ENCODE data around the gene CTSO. TPM values are rescaled to one million over a fixed set of nuclear protein-coding genes. Genes with fewer than 3 reads are reported as not detected.

Gene CTSO
- total RNA-seq, 4 donors from 2014 or later: 2.9 to 6.4 (median 3.9) TPM

GRCh38 chr4:155930330-155930729, 23.3 kb downstream of the CTSO start:
- no peak overlapping the region for H3K4me3 ChIP-seq
- no peak for TF ChIP-seq CTCF (IDR thresholded peaks at IDR 0.05 in 4 of 5, conservative IDR thresholded peaks at IDR 0.05 in 1 of 5)
- TF ChIP-seq POLR2A (IDR thresholded peaks at IDR 0.05): no peak
- no peaks in the 10 kb centered on the region for H3K36me3 ChIP-seq
- H3K27me3 ChIP-seq: no peaks in the 10 kb centered on the region
- in situ Hi-C loops (cut with MboI; ENCODE audit: low sequenced_read_pairs in 4 of 4) (loop anchor here in 1 of 4 donors (25.0 kb wide), 1 partner anchor 493 kb away; no protein-coding TSS in a partner anchor), intact Hi-C loops (cut with DNase I; ENCODE audit: low total_unique reads) (no loop called here)
- no peak for DNase-seq
- no peak for ATAC-seq
- H3K9me3 ChIP-seq: no peaks in the 10 kb centered on the region
- H3K4me1 ChIP-seq: no peaks in the 10 kb centered on the region
- no peak overlapping the region for H3K27ac ChIP-seq

DNA sequence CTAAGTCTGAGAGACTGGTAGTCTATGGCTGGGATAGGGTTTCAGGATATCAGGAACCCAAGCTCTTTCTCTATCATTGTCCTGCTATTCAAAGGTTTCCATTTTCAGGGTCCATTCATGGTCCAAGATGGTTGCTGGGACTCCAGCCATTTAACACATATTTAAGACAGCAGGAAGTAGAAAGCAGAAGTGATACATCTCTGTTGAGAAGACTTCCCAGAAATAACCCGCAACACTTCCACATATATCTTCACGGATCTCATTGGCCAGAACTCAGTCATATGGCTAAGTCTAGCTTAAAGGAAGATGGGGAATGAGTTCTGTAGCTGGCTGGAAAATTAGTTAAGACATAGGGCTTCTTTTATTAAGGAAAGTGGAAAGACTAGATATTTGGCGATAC, 23.8 kb downstream of the CTSO start:
- no peak overlapping the region for H3K4me3 ChIP-seq
- no peaks in the 10 kb centered on the region for H3K4me1 ChIP-seq
- DNase-seq (no peak), ATAC-seq (no peak)
- no peak overlapping the region for H3K27ac ChIP-seq
- no peaks in the 10 kb centered on the region for H3K9me3 ChIP-seq
- no peaks in the 10 kb centered on the region for H3K36me3 ChIP-seq
- in situ Hi-C loops (cut with MboI; ENCODE audit: low sequenced_read_pairs in 4 of 4) (loop anchor here in 1 of 4 donors (25.0 kb wide), 1 partner anchor 493 kb away; no protein-coding TSS in a partner anchor), intact Hi-C loops (cut with DNase I; ENCODE audit: low total_unique reads) (no loop called here)
- TF ChIP-seq POLR2A (IDR thresholded peaks at IDR 0.05) (no peak), CTCF (IDR thresholded peaks at IDR 0.05 in 4 of 5, conservative IDR thresholded peaks at IDR 0.05 in 1 of 5) (no peak)
- H3K27me3 ChIP-seq: no peaks in the 10 kb centered on the region

DNA sequence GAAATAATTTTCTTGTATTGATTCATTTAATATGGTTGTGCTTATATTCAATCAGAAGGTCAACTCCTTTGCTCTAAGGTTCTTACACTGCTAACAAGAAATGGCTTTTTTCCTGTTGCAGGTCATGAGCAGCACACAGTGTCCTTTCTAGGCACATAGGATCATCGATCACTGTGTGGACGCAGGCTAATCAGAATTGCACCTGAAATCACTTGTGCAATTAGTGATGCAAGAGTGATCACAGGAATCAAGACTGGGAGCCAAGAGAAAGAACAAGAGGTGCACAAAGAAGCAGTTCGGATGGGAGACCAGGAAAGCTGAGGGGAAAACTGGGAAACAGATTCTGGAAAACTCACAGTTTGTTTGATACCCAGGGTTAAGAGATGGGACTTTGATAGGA, 29.0 kb downstream of the CTSO start:
- no peak overlapping the region for H3K27ac ChIP-seq
- in situ Hi-C loops (cut with MboI; ENCODE audit: low sequenced_read_pairs in 4 of 4): loop anchor here in 1 of 4 donors (25.0 kb wide), 1 partner anchor 487 kb away; no protein-coding TSS in a partner anchor
- ATAC-seq: no peak
- no peak overlapping the region for H3K4me3 ChIP-seq
- no peaks in the 10 kb centered on the region for H3K27me3 ChIP-seq
- intact Hi-C loops (cut with DNase I; ENCODE audit: low total_unique reads): no loop called here
- H3K4me1 ChIP-seq: no peaks in the 10 kb centered on the region
- no peaks in the 10 kb centered on the region for H3K36me3 ChIP-seq
- no peak for DNase-seq
- TF ChIP-seq CTCF (IDR thresholded peaks at IDR 0.05 in 4 of 5, conservative IDR thresholded peaks at IDR 0.05 in 1 of 5): no peak
- TF ChIP-seq POLR2A (IDR thresholded peaks at IDR 0.05): no peak
- H3K9me3 ChIP-seq: no peaks in the 10 kb centered on the region

DNA sequence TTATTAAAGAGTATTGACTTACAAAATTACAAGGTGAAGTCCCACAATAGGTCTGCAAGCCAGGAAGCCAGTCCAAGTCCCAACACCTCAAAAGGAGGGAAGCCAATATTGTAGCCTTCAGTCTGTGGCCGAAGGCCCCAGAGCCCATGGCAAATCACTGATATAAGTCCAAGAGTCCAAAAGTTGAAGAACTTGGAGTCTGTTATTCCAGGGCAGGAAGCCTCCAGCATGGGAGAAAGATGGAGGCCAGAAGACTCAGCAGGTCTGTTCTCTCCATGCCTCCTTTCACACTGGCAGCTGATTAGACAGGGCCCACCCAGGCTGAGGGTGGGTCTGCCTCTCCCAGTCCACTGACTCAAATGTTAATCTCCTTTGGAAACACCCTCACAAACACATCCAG, 32.1 kb downstream of the CTSO start:
- in situ Hi-C loops (cut with MboI; ENCODE audit: low sequenced_read_pairs in 4 of 4): no loop called here
- H3K4me1 ChIP-seq: no peaks in the 10 kb centered on the region
- TF ChIP-seq POLR2A (IDR thresholded peaks at IDR 0.05) (no peak), CTCF (IDR thresholded peaks at IDR 0.05 in 4 of 5, conservative IDR thresholded peaks at IDR 0.05 in 1 of 5) (no peak)
- DNase-seq (no peak), ATAC-seq (no peak)
- no peak overlapping the region for H3K4me3 ChIP-seq
- H3K36me3 ChIP-seq: no peaks in the 10 kb centered on the region
- no peaks in the 10 kb centered on the region for H3K27me3 ChIP-seq
- no peak overlapping the region for H3K27ac ChIP-seq
- intact Hi-C loops (cut with DNase I; ENCODE audit: low total_unique reads): no loop called here
- H3K9me3 ChIP-seq: no peaks in the 10 kb centered on the region

GRCh38 chr4:155914782-155915181, 38.9 kb downstream of the CTSO start:
- Histone ChIP-seq H3K9me3 (no peaks in the 10 kb centered on the region), H3K4me1 (no peaks in the 10 kb centered on the region), H3K27me3 (no peaks in the 10 kb centered on the region), H3K4me3 (no peak overlapping the region), H3K36me3 (no peaks in the 10 kb centered on the region), H3K27ac (no peak overlapping the region)
- no peak for ATAC-seq
- no peak for TF ChIP-seq POLR2A (IDR thresholded peaks at IDR 0.05)
- no peak for TF ChIP-seq CTCF (IDR thresholded peaks at IDR 0.05 in 4 of 5, conservative IDR thresholded peaks at IDR 0.05 in 1 of 5)
- DNase-seq: no peak
- intact Hi-C loops (cut with DNase I; ENCODE audit: low total_unique reads): no loop called here
- in situ Hi-C loops (cut with MboI; ENCODE audit: low sequenced_read_pairs in 4 of 4): no loop called here

Data from gastrocnemius medialis (tissue), 4 donors.